Keratinocyte (primary cell): ENCODE results near the gene PRPH2. TPM values are rescaled to one million over a fixed set of nuclear protein-coding genes. Genes with fewer than 3 reads are reported as not detected.

Experiments used
- DNase-seq: peaks from one replicate; pipeline ENCODE4 v3.0.0-alpha.2; 2011; ENCODE audit warnings: low read depth, missing footprints, low spot score
- FAIRE-seq: peaks from 2 replicates; lab custom pipeline; 2011; peaks lifted over from hg19 to GRCh38; lab: Jason Lieb, UNC
- H2AFZ ChIP-seq: 2 replicates; pipeline ENCODE4 v1.6.0; 2012; ENCODE audit warnings: low read length, control low read depth, inconsistent platforms; ENCODE audit not compliant: control insufficient read depth
- H3K27ac ChIP-seq: 2 replicates; pipeline ENCODE4 v1.5.1; 2011; ENCODE audit warnings: low read length; ENCODE audit not compliant: control insufficient read depth, insufficient read depth
- H3K27me3 ChIP-seq: 3 replicates; pipeline ENCODE4 v1.6.0; 2011; ENCODE audit warnings: low read length; ENCODE audit not compliant: control insufficient read depth, insufficient read depth; ENCODE audit errors: extremely low read depth
- H3K36me3 ChIP-seq, 2 experiments: 2 replicates in 1 of 2; 3 replicates in 1 of 2; pipeline ENCODE4 v1.5.1; 2011; ENCODE audit warnings: low read length in 2 of 2, mild to moderate bottlenecking in 1 of 2; ENCODE audit not compliant: control insufficient read depth in 2 of 2, insufficient read depth in 2 of 2; ENCODE audit errors: extremely low read depth in 1 of 2
- H3K4me1 ChIP-seq: 3 replicates; pipeline ENCODE4 v1.5.1; 2011; ENCODE audit warnings: low read length; ENCODE audit not compliant: control insufficient read depth, insufficient read depth; ENCODE audit errors: extremely low read depth
- H3K4me2 ChIP-seq: 3 replicates; pipeline ENCODE4 v1.6.0; 2011; ENCODE audit warnings: low read depth, low read length; ENCODE audit not compliant: control insufficient read depth, insufficient read depth; ENCODE audit errors: extremely low read depth
- H3K4me3 ChIP-seq, 3 experiments: fragments of 200-600 bp in 1 of 3; sonication (generic) in 1 of 3; 2 replicates in 2 of 3; 3 replicates in 1 of 3; pipeline ENCODE4 v1.5.1; 2011 to 2016; ENCODE audit warnings: low read length in 3 of 3, mild to moderate bottlenecking in 3 of 3, control low read depth in 2 of 3, inconsistent platforms in 1 of 3, low read depth in 1 of 3, mixed read lengths in 1 of 3, mixed run types in 1 of 3, moderate library complexity in 1 of 3; ENCODE audit not compliant: control insufficient read depth in 2 of 3, insufficient read depth in 2 of 3; ENCODE audit errors: extremely low read depth in 1 of 3
- H3K79me2 ChIP-seq: 2 replicates; pipeline ENCODE4 v1.6.0; 2012; ENCODE audit warnings: low read length; ENCODE audit not compliant: control insufficient read depth, insufficient read depth
- H3K9ac ChIP-seq: 3 replicates; pipeline ENCODE4 v1.6.0; 2011; ENCODE audit warnings: low read length; ENCODE audit not compliant: control insufficient read depth, insufficient read depth; ENCODE audit errors: extremely low read depth
- H3K9me1 ChIP-seq: 3 replicates; pipeline ENCODE4 v1.6.0; 2011; ENCODE audit warnings: low read length; ENCODE audit not compliant: control insufficient read depth, insufficient read depth; ENCODE audit errors: extremely low read depth
- H3K9me3 ChIP-seq: 2 replicates; pipeline ENCODE4 v1.5.1; 2012; ENCODE audit warnings: low read depth, low read length; ENCODE audit not compliant: control insufficient read depth
- H4K20me1 ChIP-seq: 3 replicates; pipeline ENCODE4 v1.6.0; 2011; ENCODE audit warnings: low read length; ENCODE audit not compliant: control insufficient read depth, insufficient read depth; ENCODE audit errors: extremely low read depth
- EZH2 ChIP-seq: IDR thresholded peaks from one replicate; pipeline ENCODE4 v1.6.1; 2012; ENCODE audit warnings: inconsistent platforms, mild to moderate bottlenecking, low read length, moderate library complexity
- dilution Hi-C: fragments of 300-500 bp; cut with MboI; formaldehyde crosslinking; loops from one replicate; pipeline ENCODE4 v1.7.0; 2020; ENCODE audit warnings: low sequenced_read_pairs; ENCODE audit not compliant: extremely low pct_ligation_motif_present
- polyA plus RNA-seq, 5 experiments: library from polyadenylated mRNA; depleted of rRNA in 3 of 5; stranded (reverse) in 3 of 5; stranded (forward) in 1 of 5; unstranded in 1 of 5; fragments of >200 nt; gene quantifications; 1 replicate in 1 of 5; 2 replicates in 3 of 5; 3 replicates in 1 of 5; pipeline versions ENCODE4 v1.2.1 to v1.2.3, GENCODE V29; 2011 to 2012; ENCODE audit warnings: missing spikeins in 2 of 5, low read depth in 1 of 5, low replicate concordance in 1 of 5
- TF ChIP-seq, protein P1 (sequence below), 3 experiments: IDR thresholded peaks in 1 of 3; conservative IDR thresholded peaks in 1 of 3; optimal IDR thresholded peaks in 1 of 3; 2 replicates in 2 of 3; 3 replicates in 1 of 3; pipeline versions ENCODE3 to v1.5.1; 2011; ENCODE audit warnings: low read length in 3 of 3, mild to moderate bottlenecking in 3 of 3, moderate library complexity in 2 of 3, control low read depth in 1 of 3, inconsistent platforms in 1 of 3; ENCODE audit not compliant: insufficient read depth in 2 of 3; ENCODE audit errors: extremely low read depth in 1 of 3

The PRPH2 gene
- polyA plus RNA-seq, 1 donor (not counting 4 experiments of a cell fraction or from before 2014, with no cell fraction given) = 0.01 TPM

DNA sequence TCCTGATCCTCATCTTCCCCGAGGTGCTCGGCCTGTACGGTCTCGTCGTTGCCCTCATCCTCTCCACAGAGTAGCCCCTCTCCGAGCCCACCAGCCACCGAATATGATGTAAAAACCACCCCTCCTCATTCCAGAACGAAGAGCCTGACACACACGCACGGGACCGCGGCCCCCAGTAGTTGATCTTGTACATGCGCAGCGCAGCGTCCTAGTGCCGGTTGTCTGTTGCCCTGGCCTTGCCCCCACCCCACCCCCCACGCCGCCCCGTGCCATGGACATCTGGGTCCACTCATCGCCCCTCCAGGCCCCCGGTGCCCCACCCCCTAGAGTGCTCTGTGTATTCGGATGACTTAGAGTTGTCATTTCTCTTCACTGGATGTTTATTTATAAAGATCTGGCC is 5.2 kb upstream of the PRPH2 start:
- Histone ChIP-seq H3K4me1 (peaks cover 12% of the 10 kb centered on the region), H3K27ac (no peak overlapping the region), H3K4me3 (no peak overlapping the region), H3K79me2 (no peaks in the 10 kb centered on the region), H3K9ac (no peak overlapping the region), H2AFZ (peak overlapping the region; percentile 100), H3K36me3 (no peaks in the 10 kb centered on the region), H4K20me1 (no peaks in the 10 kb centered on the region), H3K27me3 (no peaks in the 10 kb centered on the region), H3K4me2 (peak overlapping the region; percentile 100), H3K9me3 (no peaks in the 10 kb centered on the region), H3K9me1 (no peaks in the 10 kb centered on the region)
- FAIRE-seq = no peak
- no peak for DNase-seq
- TF ChIP-seq, protein P1, sequence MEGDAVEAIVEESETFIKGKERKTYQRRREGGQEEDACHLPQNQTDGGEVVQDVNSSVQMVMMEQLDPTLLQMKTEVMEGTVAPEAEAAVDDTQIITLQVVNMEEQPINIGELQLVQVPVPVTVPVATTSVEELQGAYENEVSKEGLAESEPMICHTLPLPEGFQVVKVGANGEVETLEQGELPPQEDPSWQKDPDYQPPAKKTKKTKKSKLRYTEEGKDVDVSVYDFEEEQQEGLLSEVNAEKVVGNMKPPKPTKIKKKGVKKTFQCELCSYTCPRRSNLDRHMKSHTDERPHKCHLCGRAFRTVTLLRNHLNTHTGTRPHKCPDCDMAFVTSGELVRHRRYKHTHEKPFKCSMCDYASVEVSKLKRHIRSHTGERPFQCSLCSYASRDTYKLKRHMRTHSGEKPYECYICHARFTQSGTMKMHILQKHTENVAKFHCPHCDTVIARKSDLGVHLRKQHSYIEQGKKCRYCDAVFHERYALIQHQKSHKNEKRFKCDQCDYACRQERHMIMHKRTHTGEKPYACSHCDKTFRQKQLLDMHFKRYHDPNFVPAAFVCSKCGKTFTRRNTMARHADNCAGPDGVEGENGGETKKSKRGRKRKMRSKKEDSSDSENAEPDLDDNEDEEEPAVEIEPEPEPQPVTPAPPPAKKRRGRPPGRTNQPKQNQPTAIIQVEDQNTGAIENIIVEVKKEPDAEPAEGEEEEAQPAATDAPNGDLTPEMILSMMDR (optimal IDR thresholded peaks at IDR 0.05 in 1 of 3, IDR thresholded peaks at IDR 0.05 in 1 of 3, conservative IDR thresholded peaks at IDR 0.05 in 1 of 3; ENCODE audit: extremely low read depth in 1 of 3, insufficient read depth in 2 of 3, low read length in 3 of 3) = no peak
- no peak for TF ChIP-seq EZH2
- dilution Hi-C loops = no loop called here

DNA sequence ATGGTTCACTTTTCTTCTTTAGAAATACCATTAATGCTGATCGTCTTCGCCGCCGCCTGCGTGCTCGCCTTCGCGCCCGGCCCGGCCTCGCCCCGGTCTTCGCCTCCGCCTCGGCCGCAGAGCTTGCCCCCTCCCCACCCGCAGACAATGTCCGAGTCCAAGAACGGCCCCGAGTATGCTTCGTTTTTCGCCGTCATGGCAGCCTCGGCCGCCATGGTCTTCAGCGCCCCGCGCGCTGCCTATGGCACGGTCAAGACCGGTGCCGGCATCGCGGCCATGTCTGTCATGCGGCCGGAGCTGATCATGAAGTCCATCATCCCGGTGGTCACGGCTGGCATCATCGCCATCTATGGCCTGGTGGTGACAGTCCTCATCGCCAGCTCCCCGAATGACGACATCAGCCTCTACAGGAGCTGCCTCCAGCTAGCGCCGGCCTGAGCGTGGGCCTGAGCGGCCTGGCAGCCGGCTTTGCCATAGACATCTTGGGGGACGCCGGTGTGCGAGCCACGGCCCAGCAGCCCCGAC is 4.8 kb upstream of the PRPH2 start:
- H4K20me1 ChIP-seq = no peaks in the 10 kb centered on the region
- H3K9me1 ChIP-seq = no peaks in the 10 kb centered on the region
- peak overlapping the region; percentile 3 to 84 (median 57) for H3K4me3 ChIP-seq
- H3K9ac ChIP-seq = peak overlapping the region; percentile 56
- no peaks in the 10 kb centered on the region for H3K27me3 ChIP-seq
- H3K4me2 ChIP-seq = peak overlapping the region; percentile 100
- H3K4me1 ChIP-seq = peaks cover 12% of the 10 kb centered on the region
- DNase-seq = no peak
- H2AFZ ChIP-seq = peak overlapping the region; percentile 100
- no peaks in the 10 kb centered on the region for H3K36me3 ChIP-seq
- no peaks in the 10 kb centered on the region for H3K9me3 ChIP-seq
- no peak for FAIRE-seq
- H3K27ac ChIP-seq = no peak overlapping the region
- TF ChIP-seq, protein P1 (optimal IDR thresholded peaks at IDR 0.05 in 1 of 3, IDR thresholded peaks at IDR 0.05 in 1 of 3, conservative IDR thresholded peaks at IDR 0.05 in 1 of 3; ENCODE audit: extremely low read depth in 1 of 3, insufficient read depth in 2 of 3, low read length in 3 of 3) = no peak
- TF ChIP-seq EZH2 = no peak
- no peaks in the 10 kb centered on the region for H3K79me2 ChIP-seq
- dilution Hi-C loops = no loop called here
